K562 (cell line): Measurements from ENCODE around the gene SEMA5A. TPM values are rescaled to one million over a fixed set of nuclear protein-coding genes. Genes with fewer than 3 reads are reported as not detected.

ENCODE experiments used
- ATAC-seq: fragments of 200-7000 bp; cut with Tn5 transposase; 3 replicates; pipeline ENCODE4 v1.9.1; 2020; ENCODE audit warnings: moderate library complexity
- BruUV-seq: library from RNA; stranded (reverse); fragments of 400-500 nt; replicated peaks from 2 replicates; lab custom pipeline; 2021; lab: Mats Ljungman, UMichigan
- CTCF ChIA-PET: fragments of 300-600 bp; formaldehyde crosslinking; extraction: SDS; loops from one replicate; lab custom pipeline; 2021; ENCODE audit warnings: low intra/inter-chr PET ratio; lab: Yijun Ruan, JAX
- POLR2A ChIA-PET: fragments of 300-600, 350-650 bp; sonication (Branson Sonifier 250); formaldehyde crosslinking; extraction: SDS; loops from one replicate; lab custom pipeline; 2021; ENCODE audit warnings: antibody characterized with exemption, inconsistent platforms; lab: Yijun Ruan, JAX
- DNase-seq, 4 experiments: peaks; one replicate each; pipeline versions ENCODE4 v3.0.0 to v3.0.0-alpha.2; 2011 to 2018; ENCODE audit warnings: low spot score in 3 of 4, mixed read lengths in 3 of 4; ENCODE audit errors: extremely low read depth in 1 of 4
- FAIRE-seq: peaks from 2 replicates; lab custom pipeline; 2011; peaks lifted over from hg19 to GRCh38; lab: Jason Lieb, UNC
- H2AFZ ChIP-seq: 2 replicates; pipeline ENCODE4 v1.6.0; 2011; ENCODE audit warnings: low read depth, low read length, control low read depth, inconsistent platforms
- H3K27ac ChIP-seq: fragments of 200-600 bp; 3 replicates; pipeline ENCODE4 v1.8.0; 2011; ENCODE audit warnings: low read depth, mild to moderate bottlenecking, control low read depth, inconsistent platforms, low read length, moderate library complexity, mixed read lengths; ENCODE audit errors: extremely low read depth
- H3K27me3 ChIP-seq, 2 experiments: fragments of 300-600 bp in 1 of 2; 2 replicates in 1 of 2; 3 replicates in 1 of 2; pipeline versions ENCODE4 v1.6.0 to v1.8.0; 2011; ENCODE audit warnings: inconsistent platforms in 2 of 2, low read length in 2 of 2, mild to moderate bottlenecking in 1 of 2, mixed read lengths in 1 of 2, moderate library complexity in 1 of 2; ENCODE audit not compliant: control insufficient read depth in 2 of 2, insufficient read depth in 2 of 2
- H3K36me3 ChIP-seq: fragments of 300-600 bp; 3 replicates; pipeline ENCODE4 v1.8.0; 2011; ENCODE audit warnings: mild to moderate bottlenecking, low read length, inconsistent platforms; ENCODE audit not compliant: control insufficient read depth, insufficient read depth
- H3K4me1 ChIP-seq, 2 experiments: fragments of 200-600 bp in 1 of 2; replicated peaks in 1 of 2; 2 replicates in 1 of 2; 3 replicates in 1 of 2; pipeline versions ENCODE4 v1.5.1 to v1.8.0; 2011; ENCODE audit warnings: inconsistent platforms in 2 of 2, low read length in 2 of 2, mild to moderate bottlenecking in 1 of 2, mixed read lengths in 1 of 2, moderate library complexity in 1 of 2; ENCODE audit not compliant: control insufficient read depth in 2 of 2, insufficient read depth in 2 of 2
- H3K4me2 ChIP-seq: 2 replicates; pipeline ENCODE4 v1.6.1; 2011; ENCODE audit warnings: low read length, control low read depth, inconsistent platforms, mixed read lengths; ENCODE audit not compliant: insufficient read depth
- H3K4me3 ChIP-seq: fragments of 200-600 bp; sonication (generic), shearing (Covaris generic); 2 replicates; pipeline ENCODE4 v1.5.1; 2016; ENCODE audit warnings: control low read depth, inconsistent platforms
- H3K79me2 ChIP-seq: fragments of 200-600 bp; 3 replicates; pipeline ENCODE4 v1.8.0; 2011; ENCODE audit warnings: low read length, inconsistent platforms; ENCODE audit not compliant: control insufficient read depth, insufficient read depth
- H3K9ac ChIP-seq, 2 experiments: 2 replicates each; pipeline versions ENCODE4 v1.6.0 to v1.6.1; 2011; ENCODE audit warnings: low read depth in 2 of 2, low read length in 2 of 2, control low read depth in 1 of 2, inconsistent platforms in 1 of 2, mild to moderate bottlenecking in 1 of 2, mixed read lengths in 1 of 2; ENCODE audit not compliant: insufficient read depth in 1 of 2
- H3K9me1 ChIP-seq: one replicate; pipeline ENCODE4 v1.6.0; 2011; ENCODE audit warnings: inconsistent platforms, mild to moderate bottlenecking, low read length, moderate library complexity; ENCODE audit not compliant: control insufficient read depth, insufficient read depth
- H3K9me3 ChIP-seq: replicated peaks from 2 replicates; pipeline ENCODE4 v1.5.1; 2011; ENCODE audit warnings: low read depth, low read length, inconsistent platforms; ENCODE audit not compliant: control insufficient read depth, insufficient read depth
- H4K20me1 ChIP-seq: replicated peaks from 2 replicates; pipeline ENCODE4 v1.6.1; 2011; ENCODE audit warnings: low read length, inconsistent platforms, mixed read lengths; ENCODE audit not compliant: control insufficient read depth, insufficient read depth
- ATF6 ChIP-seq: sonication (generic); formaldehyde crosslinking; IDR thresholded peaks from 2 replicates; pipeline ENCODE4 v1.4.0; 2020; ENCODE audit warnings: mild to moderate bottlenecking, missing genetic modification reagents
- CBX3 ChIP-seq, 2 experiments: IDR thresholded peaks; 1 replicate in 1 of 2; 2 replicates in 1 of 2; pipeline ENCODE4 v1.6.1; 2012; ENCODE audit warnings: inconsistent platforms in 2 of 2, low read length in 2 of 2, borderline replicate concordance in 1 of 2, control low read depth in 1 of 2
- GABPB1 ChIP-seq: sonication (generic); formaldehyde crosslinking; IDR thresholded peaks from 2 replicates; pipeline ENCODE4 v1.8.0; 2022; ENCODE audit warnings: mild to moderate bottlenecking, missing genetic modification reagents
- PML ChIP-seq: IDR thresholded peaks from 2 replicates; pipeline ENCODE4 v1.6.1; 2012; ENCODE audit warnings: low read length, inconsistent platforms
- RAD51 ChIP-seq: fragments of 450-650 bp; IDR thresholded peaks from 2 replicates; pipeline ENCODE4 v1.7.1; 2016; ENCODE audit warnings: low read depth, mild to moderate bottlenecking, borderline replicate concordance
- SMAD3 ChIP-seq: fragments of 450-650 bp; formaldehyde crosslinking; conservative IDR thresholded peaks from 2 replicates; pipeline ENCODE4 v1.4.0; 2020; ENCODE audit warnings: mild to moderate bottlenecking
- SMARCC2 ChIP-seq: fragments of 450-650 bp; IDR thresholded peaks from 2 replicates; pipeline ENCODE4 v1.6.1; 2017; ENCODE audit warnings: antibody characterized with exemption, moderate library complexity, mild to moderate bottlenecking, low read depth
- ZHX1 ChIP-seq: fragments of 150-350 bp; conservative IDR thresholded peaks from 2 replicates; pipeline ENCODE4 v1.6.1; 2014; ENCODE audit warnings: low read length
- ZZZ3 ChIP-seq: fragments of 450-650 bp; IDR thresholded peaks from 2 replicates; pipeline ENCODE4 v1.6.1; 2016; ENCODE audit warnings: antibody characterized with exemption, mild to moderate bottlenecking, moderate library complexity
- WGBS: fragments of 100-300 bp; shearing (Covaris generic); methylation state at CpG from one replicate; pipeline ENCODE4 v1.1.6; 2016; ENCODE audit warnings: low coverage, mixed read lengths; ENCODE audit not compliant: insufficient coverage; ENCODE audit errors: missing lambda C conversion rate; 5-methylcytosine and 5-hydroxymethylcytosine counted together
- in situ Hi-C: fragments of 300-500 bp; cut with MboI; formaldehyde crosslinking; loops from 4 replicates; pipeline ENCODE4 v1.15.0; 2018; ENCODE audit warnings: inconsistent platforms, mixed read lengths
- intact Hi-C: fragments of 100-400 bp; cut with micrococcal nuclease; formaldehyde crosslinking; loops from 2 replicates; pipeline ENCODE4 v1.14.2; 2022
- polyA plus RNA-seq, 8 experiments: library from polyadenylated mRNA; depleted of rRNA in 4 of 8; stranded (reverse) in 5 of 8; unstranded in 3 of 8; fragments of >200 nt; fragmentation: Nextera tagmentation in 2 of 8; fragmentation: Illumina TruSeq in 1 of 8; extraction: Ambion mirVana in 2 of 8; extraction: Trizol in 1 of 8; gene quantifications; 2 replicates each; pipeline versions ENCODE4 v1.2.1 to v1.2.3, GENCODE V29; 2011 to 2014; ENCODE audit warnings: inconsistent platforms in 1 of 8, missing spikeins in 1 of 8
- total RNA-seq, 7 experiments: library from RNA; depleted of rRNA in 6 of 7; stranded (reverse); fragments of >200 nt in 6 of 7; fragmentation: Illumina TruSeq in 2 of 7; extraction: Trizol in 2 of 7; gene quantifications; 2 replicates each; pipeline versions ENCODE4 v1.2.1 to v1.2.3, GENCODE V29; 2011 to 2021; ENCODE audit warnings: low replicate concordance in 1 of 7
- TF ChIP-seq, protein P1 (sequence below), 3 experiments: IDR thresholded peaks in 2 of 3; conservative IDR thresholded peaks in 1 of 3; 2 replicates each; pipeline ENCODE4 v1.5.1; 2011 to 2012; ENCODE audit warnings: low read length in 3 of 3, mild to moderate bottlenecking in 3 of 3, control low read depth in 2 of 3, improper control_type of control experiment in 1 of 3, inconsistent platforms in 1 of 3, low read depth in 1 of 3, mixed read lengths in 1 of 3, moderate library complexity in 1 of 3; ENCODE audit not compliant: insufficient read depth in 2 of 3

The SEMA5A gene
- total and polyA plus RNA-seq, 9 of the 15 experiments (the other 6 are each of a cell fraction or from before 2014, with no cell fraction given) = 0.02 TPM; not detected in 8

DNA sequence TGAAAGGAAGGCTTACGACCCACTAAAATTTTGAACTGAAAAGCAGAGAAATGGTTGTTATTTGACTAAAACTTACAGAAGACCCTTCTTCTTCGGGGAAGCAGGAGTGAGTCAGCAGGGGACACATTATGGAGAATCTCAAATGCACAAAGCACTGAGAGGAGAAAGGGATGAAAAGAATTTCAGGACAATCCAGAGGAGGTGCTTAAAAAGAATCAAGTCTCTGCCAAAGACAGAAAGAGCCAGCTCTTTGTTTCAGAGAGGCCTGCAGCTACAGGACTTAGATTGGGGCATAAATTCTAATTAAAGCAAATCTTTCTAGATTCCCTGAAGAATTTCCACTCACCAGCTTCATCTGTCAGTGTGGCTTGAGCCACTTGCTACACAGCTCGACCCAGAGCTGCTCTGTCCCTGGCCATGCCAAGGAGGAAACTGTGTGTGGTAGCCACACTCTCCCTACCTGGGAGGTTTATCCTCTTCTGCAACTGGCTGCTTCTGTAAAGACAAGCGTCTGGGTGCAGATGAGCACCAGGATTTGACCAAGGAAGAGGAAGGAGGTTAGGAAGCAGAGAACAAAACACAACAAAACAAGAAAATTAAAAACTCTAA is 89.9 kb downstream of the SEMA5A start (continued):
- TF ChIP-seq ZHX1 = no peak
- no peak for TF ChIP-seq GABPB1 (CRISPR knock-in tag)

- Histone ChIP-seq H3K9me1 (no peaks in the 10 kb centered on the region), H3K27me3 (no peaks in the 10 kb centered on the region), H4K20me1 (no peaks in the 10 kb centered on the region), H3K36me3 (no peaks in the 10 kb centered on the region), H3K4me1 (no peaks in the 10 kb centered on the region), H3K79me2 (no peaks in the 10 kb centered on the region), H3K4me3 (no peak overlapping the region), H3K9ac (no peak overlapping the region), H3K9me3 (no peaks in the 10 kb centered on the region), H2AFZ (no peak overlapping the region), H3K27ac (no peak overlapping the region), H3K4me2 (no peak overlapping the region)
- ChIA-PET CTCF (no interaction called here), POLR2A (interaction anchor here (0.5 kb wide), 1 partner anchor 19 kb away, joined by 3 read pairs; no protein-coding TSS in a partner anchor)
- no peak for FAIRE-seq
- DNase-seq = no peak
- 0% methylated on average over 3 of the region's 3 CpGs for WGBS
- intact Hi-C loops = no loop called here
- ATAC-seq = no peak
- TF ChIP-seq RAD51 (no peak), ZZZ3 (no peak), CBX3 (IDR thresholded peaks at IDR 0.05; ENCODE audit: borderline replicate concordance in 1 of 2, low read length in 2 of 2) (no peak), SMARCC2 (no peak), ATF6 (CRISPR knock-in tag) (no peak), SMAD3 (CRISPR knock-in tag) (no peak), PML (no peak)
- TF ChIP-seq, protein P1, sequence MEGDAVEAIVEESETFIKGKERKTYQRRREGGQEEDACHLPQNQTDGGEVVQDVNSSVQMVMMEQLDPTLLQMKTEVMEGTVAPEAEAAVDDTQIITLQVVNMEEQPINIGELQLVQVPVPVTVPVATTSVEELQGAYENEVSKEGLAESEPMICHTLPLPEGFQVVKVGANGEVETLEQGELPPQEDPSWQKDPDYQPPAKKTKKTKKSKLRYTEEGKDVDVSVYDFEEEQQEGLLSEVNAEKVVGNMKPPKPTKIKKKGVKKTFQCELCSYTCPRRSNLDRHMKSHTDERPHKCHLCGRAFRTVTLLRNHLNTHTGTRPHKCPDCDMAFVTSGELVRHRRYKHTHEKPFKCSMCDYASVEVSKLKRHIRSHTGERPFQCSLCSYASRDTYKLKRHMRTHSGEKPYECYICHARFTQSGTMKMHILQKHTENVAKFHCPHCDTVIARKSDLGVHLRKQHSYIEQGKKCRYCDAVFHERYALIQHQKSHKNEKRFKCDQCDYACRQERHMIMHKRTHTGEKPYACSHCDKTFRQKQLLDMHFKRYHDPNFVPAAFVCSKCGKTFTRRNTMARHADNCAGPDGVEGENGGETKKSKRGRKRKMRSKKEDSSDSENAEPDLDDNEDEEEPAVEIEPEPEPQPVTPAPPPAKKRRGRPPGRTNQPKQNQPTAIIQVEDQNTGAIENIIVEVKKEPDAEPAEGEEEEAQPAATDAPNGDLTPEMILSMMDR (IDR thresholded peaks at IDR 0.05 in 2 of 3, conservative IDR thresholded peaks at IDR 0.05 in 1 of 3; ENCODE audit: insufficient read depth in 2 of 3, low read depth in 1 of 3, low read length in 3 of 3) = no peak
- in situ Hi-C loops = no loop called here
- BruUV-seq = no TSS peak
Observed at GRCh38 chr5:9454491-9454890, 91.4 kb downstream of the SEMA5A start.
